GM12873 (cell line): Measurements from ENCODE around the gene VANGL2.

Source experiments
- TF ChIP-seq, protein P1 (sequence below): IDR thresholded peaks from 2 replicates; pipeline ENCODE4 v1.5.1; 2012; ENCODE audit warnings: low read depth, mild to moderate bottlenecking, moderate library complexity, low read length, control low read depth; ENCODE audit not compliant: insufficient read depth; ENCODE audit errors: missing control alignments

VANGL2 gene

DNA sequence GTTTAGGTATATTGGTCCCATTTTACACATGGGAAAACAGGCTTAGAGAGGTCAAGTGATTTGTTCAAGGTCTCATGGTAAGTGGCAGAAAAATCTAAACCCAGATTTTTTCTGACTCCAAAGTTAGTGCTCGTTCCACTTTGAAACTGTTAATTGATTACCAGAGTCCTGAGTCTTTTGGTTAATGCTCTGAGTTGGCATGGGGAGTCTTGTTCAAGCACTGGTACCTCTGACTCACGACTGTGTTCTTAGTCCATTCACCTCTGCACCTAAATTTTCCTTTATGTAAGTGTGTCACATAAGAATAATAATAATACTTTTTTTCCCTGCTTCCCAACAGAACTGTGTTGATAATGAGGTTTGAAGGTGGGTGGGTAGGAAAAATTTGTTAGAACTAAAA is 59.3 kb downstream of the VANGL2 start:
- TF ChIP-seq, protein P1, sequence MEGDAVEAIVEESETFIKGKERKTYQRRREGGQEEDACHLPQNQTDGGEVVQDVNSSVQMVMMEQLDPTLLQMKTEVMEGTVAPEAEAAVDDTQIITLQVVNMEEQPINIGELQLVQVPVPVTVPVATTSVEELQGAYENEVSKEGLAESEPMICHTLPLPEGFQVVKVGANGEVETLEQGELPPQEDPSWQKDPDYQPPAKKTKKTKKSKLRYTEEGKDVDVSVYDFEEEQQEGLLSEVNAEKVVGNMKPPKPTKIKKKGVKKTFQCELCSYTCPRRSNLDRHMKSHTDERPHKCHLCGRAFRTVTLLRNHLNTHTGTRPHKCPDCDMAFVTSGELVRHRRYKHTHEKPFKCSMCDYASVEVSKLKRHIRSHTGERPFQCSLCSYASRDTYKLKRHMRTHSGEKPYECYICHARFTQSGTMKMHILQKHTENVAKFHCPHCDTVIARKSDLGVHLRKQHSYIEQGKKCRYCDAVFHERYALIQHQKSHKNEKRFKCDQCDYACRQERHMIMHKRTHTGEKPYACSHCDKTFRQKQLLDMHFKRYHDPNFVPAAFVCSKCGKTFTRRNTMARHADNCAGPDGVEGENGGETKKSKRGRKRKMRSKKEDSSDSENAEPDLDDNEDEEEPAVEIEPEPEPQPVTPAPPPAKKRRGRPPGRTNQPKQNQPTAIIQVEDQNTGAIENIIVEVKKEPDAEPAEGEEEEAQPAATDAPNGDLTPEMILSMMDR, result no peak

DNA sequence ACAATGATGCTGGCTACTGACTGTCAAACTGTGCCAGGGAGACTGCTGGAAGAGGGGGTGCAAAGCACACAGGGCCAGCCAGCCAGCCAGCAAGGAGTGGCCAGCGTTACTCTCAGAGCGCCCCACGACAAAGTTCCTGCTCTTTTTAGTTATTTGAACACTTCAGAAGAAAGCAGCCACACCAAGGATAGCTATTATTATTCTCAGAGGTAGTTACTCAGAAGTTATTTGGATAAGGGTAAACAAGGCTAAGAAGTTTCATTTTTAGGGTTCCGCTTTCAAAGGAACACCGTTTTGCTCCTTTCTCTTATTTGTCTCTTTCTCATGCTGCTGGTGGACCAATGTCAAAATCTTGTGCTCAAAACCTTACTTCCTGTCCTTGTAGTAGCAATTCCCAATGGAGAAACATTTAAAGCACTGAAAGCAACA is 59.9 kb downstream of the VANGL2 start:
- TF ChIP-seq, protein P1, result no peak

DNA sequence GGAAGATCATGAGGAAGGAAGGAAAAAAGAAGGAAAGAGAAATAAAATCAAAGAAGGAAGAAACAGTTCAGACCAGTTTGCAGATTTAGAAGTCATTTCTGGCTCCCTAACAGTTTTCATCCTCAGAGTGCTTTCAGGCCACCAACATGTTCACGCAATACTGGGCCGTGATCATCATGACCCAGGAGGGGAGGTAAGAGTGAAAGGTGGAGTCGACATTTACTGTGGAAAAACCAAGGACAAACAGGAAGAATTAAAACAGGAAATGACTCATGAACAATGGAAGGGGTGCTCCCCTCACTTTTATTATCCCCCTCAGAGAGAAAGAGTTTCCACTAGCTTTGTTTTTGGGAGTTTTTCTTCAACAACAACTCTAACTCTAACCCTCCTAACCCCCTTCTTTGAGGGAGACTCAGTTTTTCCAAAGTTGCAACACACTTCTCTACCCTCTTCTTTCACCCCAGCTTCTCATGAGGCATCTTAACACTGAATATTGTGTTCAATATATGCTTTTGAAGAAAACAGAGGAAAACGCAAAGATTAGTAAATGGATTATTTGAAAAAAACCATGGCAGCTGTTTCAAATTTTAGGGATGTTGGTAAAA is 60.4 kb downstream of the VANGL2 start:
- TF ChIP-seq, protein P1, result no peak

DNA sequence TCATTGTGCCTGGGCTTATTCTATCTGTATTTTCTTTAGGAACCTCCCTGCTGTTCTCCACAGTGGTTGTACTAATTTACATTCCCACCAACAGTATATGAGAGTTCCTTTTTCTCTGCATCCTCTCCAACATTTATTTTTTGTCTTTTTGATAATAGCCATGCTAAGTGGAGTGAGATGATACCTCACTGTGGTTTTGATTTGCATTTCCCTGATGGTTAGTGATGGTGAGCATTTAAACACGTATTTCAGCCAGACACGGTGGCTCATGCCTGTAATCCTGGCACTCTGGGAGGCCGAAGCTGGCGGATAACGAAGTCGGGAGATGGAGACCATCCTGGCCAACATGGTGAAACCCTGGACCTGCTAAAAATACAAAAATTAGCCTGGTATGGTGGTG is 64.8 kb downstream of the VANGL2 start:
- TF ChIP-seq, protein P1, result no peak

DNA sequence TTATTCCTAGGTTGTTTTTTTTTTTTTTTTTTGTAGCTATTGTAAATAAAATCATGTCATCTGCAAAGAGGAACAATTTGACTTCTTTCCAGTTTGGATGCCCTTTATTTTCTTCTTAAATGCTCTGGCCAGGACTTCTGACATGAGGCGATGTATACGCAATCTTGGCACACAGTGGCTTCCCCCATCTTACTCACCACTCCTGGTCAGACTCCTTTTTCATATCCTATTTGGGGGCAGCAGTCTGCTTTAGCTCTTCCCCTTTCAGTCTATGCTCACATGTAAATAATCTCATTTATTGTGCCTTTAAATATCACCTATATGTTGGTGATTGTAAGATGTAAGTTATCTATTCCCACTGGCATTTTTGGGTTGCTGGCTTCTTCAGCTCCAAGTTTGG is 66.6 kb downstream of the VANGL2 start:
- TF ChIP-seq, protein P1, result no peak

DNA sequence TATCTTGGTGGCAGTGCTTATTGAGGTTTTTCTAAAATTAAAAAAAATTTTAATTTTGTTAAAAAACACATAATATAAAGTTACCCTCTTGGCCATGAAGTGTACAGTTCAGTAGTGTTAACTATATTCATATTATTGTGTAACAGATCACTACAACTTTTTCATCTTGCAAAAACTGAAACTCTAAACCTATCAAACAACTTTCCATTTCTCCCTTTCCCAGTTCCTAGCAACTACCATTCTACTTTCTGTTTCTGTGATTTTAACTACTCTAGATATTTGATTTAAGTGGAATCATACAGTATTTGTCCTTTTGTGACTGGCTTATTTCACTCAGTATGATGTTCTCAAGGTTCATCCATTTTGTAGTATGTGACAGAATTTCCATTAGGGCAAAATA is 67.2 kb downstream of the VANGL2 start:
- TF ChIP-seq, protein P1, result no peak

DNA sequence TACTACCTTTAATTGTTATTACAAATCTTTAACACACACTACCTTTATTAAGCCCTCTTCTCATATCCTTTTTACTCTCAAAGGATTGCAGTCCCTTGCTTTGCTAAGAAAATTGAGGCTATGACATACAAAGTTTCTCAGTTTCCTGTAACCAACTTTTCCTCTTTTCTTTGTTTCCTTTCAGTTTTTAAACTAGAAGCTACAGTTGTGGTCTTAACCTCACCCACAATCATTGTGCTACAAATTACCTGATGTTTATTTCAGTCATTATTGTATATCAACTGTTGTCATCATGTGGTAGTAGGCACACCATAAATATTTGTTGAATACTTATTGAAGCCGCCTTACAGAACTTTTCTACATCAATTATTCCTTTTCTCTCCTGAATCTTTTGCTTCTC is 70.9 kb downstream of the VANGL2 start:
- TF ChIP-seq, protein P1, result no peak
